GM10847 (cell line): ENCODE data around the gene ZNF155.

Experiments used
- POLR2A ChIP-seq: IDR thresholded peaks from 2 replicates; pipeline ENCODE4 v1.6.1; 2011; ENCODE audit not compliant: insufficient read length; ENCODE audit errors: extremely low read depth

Gene ZNF155

DNA sequence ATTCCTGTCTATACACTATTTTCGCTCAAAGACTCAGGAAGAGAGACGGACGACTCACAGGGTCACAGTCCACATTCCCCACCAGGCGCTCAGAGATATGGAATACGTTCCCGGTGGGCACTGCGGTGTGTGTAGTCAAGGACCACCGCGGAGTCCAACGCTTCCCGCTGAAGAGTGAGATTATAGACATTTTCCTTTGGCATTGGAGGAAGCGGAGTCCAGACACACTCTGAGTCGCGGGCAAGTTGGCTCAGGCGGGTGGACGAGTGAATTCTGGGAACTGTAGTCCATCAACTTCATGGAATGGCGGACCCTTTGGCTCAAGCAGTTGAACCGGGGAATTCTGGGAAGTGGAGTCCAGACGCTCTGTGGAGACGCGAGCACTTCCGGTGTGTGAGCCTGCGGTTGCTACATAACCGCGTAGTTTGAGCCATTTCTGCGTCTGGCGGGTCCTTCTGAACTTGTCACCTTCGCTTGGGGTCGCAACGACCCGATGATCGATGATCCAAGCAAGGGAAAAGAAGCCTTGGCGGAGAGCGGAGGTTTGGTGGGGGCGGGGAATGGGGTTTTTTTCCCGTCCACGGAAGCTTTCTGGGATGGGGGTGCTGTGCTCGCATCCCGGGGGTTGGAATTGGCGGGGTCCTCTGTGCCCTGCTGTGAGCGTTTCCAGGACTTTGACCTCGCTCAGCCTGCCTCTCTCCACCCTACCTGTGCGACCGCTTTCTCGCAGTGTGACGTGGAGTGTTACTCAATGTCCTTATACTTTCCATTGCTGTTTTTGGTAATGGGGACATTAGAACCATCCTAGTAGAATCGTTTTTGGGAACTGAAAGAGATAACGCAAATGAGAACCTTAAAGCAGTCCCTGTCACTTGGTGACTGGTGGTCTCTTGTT is 18.8 kb downstream of the ZNF155 start, which contains the start of gene ZNF230:
Gene ZNF230 (plus strand): TSS at position 392 of the 895 bp plus-strand sequence. CDS start 4,122 bp downstream, outside the sequence.
- peak; percentile 43 for TF ChIP-seq POLR2A

DNA sequence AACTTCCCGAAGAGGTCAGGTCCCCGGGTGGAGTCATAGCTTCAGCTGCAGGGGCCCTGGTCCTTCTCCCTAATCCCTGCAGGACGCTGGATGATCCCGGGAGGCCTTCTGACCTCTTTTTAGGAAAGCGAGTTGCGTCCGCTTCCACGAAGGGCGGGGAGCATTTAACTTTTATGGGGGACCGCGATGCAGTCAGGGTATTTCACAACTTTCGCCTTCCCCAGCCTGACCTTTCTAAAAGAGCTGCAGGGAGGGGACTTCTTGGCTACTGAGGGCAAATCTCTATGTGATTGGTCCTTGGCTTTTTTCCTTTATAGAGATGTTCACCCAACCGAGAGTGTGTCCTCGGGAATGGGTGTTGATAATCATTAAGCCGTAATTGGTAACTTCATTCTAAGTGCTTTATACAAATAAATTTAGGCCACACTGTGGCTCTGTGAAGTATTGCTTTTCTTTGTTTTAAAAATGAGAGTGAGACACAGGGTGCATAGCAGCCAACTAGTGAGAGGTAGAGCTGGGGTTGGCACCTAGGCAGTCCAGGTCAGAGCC is 19.5 kb downstream of the ZNF155 start:
- no peak for TF ChIP-seq POLR2A

DNA sequence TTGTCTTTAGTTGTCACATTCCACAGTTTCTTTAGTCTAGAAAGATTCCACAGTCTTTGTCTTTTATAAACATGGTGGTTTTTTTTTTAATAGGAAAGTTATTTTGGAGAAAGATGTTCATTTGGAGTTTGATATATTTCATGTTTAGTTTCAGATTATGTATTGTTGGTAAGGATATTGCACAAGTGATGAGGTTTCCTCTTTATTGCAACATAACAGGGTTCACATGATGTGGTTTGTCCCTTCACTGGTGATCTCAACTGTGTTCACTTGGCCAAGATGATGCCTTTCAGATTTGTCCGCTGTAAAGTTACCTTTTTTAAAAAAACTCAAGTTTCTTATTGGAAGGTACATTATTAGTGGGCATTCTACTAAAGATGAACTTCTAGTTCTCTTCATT is 22.0 kb downstream of the ZNF155 start:
- no peak for TF ChIP-seq POLR2A

DNA sequence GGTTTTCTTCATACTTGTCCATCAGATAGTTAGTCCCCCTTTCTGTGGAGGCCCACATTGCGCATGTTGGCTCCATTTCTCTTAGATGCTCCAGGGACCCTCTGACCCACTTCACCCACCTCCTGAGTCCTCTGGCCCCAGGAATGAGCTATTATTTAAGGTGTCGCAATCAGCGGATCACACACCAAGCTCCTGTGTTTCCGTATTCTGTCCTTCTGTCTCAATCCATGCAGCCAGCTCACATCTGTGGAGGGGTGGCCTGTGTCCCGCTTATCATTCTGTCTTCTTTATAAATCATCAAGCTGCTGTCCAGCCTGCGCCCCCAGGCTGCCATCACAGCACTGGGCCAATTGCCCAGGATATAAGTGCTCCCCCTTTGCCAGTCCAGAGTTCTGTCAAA is 23.5 kb downstream of the ZNF155 start:
- TF ChIP-seq POLR2A: no peak

DNA sequence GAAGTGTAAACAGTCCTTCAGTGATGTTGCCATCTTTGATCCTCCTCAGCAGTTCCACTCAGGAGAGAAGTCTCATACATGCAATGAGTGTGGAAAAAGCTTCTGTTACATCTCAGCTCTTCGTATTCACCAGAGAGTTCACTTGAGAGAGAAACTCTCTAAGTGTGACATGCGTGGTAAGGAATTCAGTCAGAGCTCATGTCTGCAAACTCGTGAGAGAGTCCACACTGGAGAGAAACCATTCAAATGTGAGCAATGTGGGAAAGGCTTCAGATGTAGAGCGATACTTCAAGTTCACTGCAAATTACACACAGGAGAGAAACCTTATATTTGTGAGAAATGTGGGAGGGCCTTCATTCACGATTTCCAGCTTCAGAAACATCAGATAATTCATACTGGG is 26.5 kb downstream of the ZNF155 start:
- TF ChIP-seq POLR2A: no peak

DNA sequence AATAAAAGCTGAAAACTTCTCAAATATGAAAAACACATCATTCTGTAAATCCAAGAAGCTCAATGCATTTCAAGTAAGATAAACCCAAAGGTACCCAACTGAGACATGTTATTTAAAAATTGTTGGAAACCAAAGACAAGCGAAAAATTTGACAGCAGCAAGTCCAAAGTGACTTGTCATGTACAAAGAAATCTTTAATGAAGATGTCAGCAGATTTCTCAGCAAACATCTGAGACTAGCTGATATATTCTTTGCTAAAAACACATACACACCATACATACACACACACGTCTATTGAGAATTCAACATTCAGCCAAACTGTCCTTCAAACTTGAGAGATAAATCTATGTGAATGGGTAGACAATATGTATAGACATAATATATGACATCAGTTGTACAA is 35.5 kb downstream of the ZNF155 start:
- no peak for TF ChIP-seq POLR2A

DNA sequence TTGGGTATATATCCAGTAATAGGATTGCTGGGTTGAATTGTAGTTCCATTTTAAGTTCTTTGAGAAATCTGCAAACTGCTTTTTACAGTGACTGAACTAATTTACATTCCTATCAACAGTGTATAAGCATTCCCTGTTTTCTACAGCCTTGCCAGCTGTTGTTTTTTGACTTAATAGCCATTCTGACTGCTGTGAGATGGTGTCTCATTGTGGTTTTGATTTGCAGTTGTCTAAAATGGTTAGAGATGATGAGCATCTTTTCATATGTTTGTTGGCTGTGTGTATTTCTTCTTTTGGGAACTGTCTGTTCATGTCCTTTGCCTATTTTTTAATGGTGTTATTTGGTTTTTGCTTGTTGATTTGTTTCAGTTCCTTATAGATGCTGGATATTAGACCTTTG is 37.2 kb downstream of the ZNF155 start:
- no peak for TF ChIP-seq POLR2A

DNA sequence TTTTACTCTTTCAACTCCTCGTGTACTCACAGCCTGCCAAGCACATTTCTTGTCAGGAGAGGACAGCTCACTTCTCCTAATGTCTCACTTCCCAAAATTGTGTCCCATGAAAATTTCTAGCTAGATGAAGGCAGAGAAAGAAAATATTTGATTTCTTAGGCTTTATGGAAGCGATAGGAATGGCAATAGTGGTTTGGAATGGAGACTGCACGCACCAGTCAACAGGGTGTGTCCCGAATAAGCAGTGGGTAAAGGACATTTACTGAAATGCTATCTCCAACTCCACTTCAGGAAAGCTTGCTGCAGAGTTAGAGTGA is 40.9 kb downstream of the ZNF155 start:
- TF ChIP-seq POLR2A: no peak

DNA sequence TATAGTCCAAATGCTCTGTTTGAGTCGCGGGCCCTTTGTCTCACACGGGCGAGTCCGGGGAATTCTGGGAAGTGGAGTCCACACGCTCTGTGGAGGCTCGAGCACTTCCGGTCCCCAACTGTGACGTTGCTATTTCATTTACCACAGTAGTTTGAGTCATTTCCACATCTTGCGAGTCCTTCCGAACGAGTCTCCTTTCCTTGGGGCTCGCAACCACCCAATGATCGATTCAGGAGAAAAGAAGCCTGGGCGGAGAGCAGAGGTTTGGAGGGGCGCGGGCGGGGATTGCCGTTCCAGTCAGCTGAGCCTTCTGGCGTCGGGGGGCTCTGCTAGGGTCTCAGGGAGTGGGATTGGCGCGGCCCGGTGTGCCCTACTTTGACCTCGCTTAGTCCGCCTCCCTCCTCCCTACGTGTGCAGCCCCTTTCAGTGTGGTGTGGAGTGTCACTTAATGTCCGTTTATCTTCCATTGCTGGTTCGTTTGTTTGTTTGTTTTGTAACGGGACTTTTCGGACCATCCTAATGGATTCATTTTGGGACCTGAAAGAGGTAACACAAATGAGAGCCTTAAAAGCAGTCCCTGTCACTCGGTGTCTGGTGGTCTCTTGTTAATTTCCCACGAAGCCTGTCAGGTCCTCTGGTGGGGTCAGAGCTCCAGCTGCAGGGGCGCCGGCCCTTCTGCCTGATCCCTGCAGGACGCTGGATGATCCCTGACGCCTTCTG is 41.4 kb downstream of the ZNF155 start, which contains the start of gene ZNF222:
Gene ZNF222 (plus strand): TSS at position 163 of the 720 bp plus-strand sequence. CDS start 58 bp downstream, at position 221.
- no peak for TF ChIP-seq POLR2A

DNA sequence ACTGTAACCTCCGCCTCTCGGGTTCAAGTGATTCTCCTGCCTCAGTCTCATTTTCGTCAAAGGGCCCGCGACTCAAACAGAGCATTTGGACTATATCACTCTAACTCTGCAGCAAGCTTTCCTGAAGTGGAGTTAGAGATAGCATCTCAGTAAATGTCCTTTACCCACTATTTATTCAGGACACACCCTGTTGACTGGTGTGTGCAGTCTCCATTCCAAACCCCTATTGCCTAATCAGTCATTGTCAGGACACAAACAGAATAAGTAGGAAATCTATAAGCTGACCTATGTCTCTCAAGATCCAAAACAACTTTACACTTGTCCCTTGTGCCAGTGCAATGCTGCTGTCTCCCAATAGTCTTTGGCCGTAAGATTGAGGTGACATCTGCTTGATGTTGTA is 42.6 kb downstream of the ZNF155 start:
- TF ChIP-seq POLR2A: no peak

DNA sequence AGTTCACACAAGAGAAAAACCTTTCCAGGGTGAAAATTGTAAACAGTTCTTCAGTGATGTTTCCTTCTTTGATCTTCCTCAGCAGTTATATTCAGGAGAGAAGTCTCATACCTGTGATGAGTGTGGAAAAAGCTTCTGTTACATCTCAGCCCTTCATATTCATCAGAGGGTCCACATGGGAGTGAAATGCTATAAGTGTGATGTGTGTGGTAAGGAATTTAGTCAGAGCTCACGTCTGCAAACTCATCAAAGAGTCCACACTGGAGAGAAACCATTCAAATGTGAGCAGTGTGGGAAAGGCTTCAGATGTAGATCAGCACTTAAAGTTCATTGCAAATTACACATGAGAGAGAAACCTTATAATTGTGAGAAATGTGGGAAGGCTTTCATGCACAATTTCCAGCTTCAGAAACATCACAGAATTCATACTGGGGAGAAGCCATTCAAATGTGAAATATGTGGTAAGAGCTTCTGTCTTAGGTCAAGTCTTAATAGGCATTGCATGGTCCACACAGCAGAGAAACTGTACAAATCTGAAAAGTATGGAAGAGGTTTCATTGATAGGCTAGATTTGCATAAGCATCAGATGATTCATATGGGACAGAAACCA is 48.1 kb downstream of the ZNF155 start:
- TF ChIP-seq POLR2A: no peak

DNA sequence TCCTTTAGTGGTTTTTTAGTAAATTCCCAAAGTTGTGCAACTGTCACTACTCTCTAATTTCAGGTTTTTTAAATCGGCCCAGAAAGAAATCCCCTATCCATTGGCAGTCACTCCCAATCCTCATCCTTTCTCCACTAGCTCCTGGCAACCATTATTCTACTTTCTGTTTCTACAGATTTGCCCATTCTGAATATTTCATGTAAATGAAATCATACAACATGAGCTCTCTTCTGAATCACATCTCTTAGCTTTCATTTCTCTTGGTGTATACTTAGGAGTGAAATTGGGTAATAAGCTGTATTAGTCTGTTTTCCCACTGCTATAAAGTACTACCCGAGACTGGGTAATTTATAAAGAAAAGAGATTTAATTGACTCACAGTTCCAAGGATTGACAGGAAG is 58.2 kb downstream of the ZNF155 start:
- no peak for TF ChIP-seq POLR2A
